ENCODE measurements around the gene MCC. TPM values are rescaled to one million over a fixed set of nuclear protein-coding genes. Genes with fewer than 3 reads are reported as not detected.

Gene MCC
- total RNA-seq, 4 donors from 2014 or later, result 1.2 to 133 (median 8.5) TPM

- H3K4me1 ChIP-seq, result peaks cover 0 to 7% (median 2%) of the 10 kb centered on the region in 4 donors
- TF ChIP-seq POLR2A (IDR thresholded peaks at IDR 0.05) (no peak), CTCF (IDR thresholded peaks at IDR 0.05) (no peak)
- DNase-seq, result no peak
- no peaks in the 10 kb centered on the region for H3K9me3 ChIP-seq
- no peak overlapping the region for H3K27ac ChIP-seq
- H3K4me3 ChIP-seq, result no peak overlapping the region
- H3K27me3 ChIP-seq, result no peaks in the 10 kb centered on the region
- no peaks in the 10 kb centered on the region for H3K36me3 ChIP-seq
These were observed 515.2 kb downstream of the MCC start for GRCh38 chr5:112973036-112973435.

Small RNA genes lying within 50 kb of the gene (small RNA-seq; reads per million reads assigned to genes)
- 0 reads per million in 2 donors for gene RNU4ATAC13P

Other genes with a start within 250 kb of the MCC start
- not detected for gene TSSK1B, start 53.5 kb downstream of the MCC start, total RNA-seq
- gene YTHDC2, start 25.2 kb upstream of the MCC start, total RNA-seq, result 10 to 100 TPM; 27.4 to 39.1 (median 30.9) TPM